HG03565 (cell line): ENCODE data around the gene HMG20B.
"Not testable (repeated sequence)": the region's sequence is repeated elsewhere in the genome, so short reads cannot be mapped to it uniquely, and the experiment has no call there.

Experiments
- ATAC-seq: cut with Tn5 transposase; IDR thresholded peaks from one replicate; pipeline ENCODE4 v1.9.1; 2021; ENCODE audit warnings: mild to moderate bottlenecking, moderate library complexity; ENCODE audit not compliant: unreplicated experiment

HMG20B gene

DNA sequence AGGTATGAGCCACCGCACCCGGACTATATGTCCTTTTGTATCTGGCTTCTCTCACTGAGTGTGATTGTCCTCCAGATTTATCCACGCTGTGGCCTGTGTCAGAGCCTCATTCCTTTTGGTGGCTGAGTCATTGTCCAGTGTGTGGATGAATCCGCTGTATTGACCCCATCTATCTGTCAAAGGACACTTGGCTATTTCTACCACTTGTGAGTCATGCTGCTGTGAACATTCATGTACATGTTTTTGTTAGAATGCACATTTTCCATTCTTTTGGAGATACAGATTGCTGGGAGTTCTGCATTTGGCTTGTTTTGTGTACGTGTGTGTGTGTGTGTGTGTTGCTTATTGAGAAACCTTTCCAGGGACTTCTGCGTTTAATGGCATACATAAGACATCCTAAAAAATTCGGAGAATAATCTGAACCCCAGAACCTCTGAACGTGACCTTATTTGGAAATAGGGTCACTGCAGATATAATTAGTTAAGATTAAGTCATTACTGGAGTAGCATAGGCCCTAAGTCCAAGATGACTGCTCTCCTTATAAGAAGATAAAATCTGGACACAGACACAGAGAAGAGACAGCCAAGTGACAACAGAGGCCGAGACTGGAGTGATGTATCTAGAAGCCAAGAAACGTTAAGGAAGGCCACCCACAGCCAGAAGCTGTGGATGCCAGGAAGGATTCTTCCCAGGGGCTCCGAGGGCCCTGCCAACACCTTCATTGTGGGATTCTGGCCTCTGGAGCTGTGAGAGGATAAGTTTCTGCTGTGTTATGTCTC, 7.6 kb downstream of the HMG20B start:
- ATAC-seq, result no peak

DNA sequence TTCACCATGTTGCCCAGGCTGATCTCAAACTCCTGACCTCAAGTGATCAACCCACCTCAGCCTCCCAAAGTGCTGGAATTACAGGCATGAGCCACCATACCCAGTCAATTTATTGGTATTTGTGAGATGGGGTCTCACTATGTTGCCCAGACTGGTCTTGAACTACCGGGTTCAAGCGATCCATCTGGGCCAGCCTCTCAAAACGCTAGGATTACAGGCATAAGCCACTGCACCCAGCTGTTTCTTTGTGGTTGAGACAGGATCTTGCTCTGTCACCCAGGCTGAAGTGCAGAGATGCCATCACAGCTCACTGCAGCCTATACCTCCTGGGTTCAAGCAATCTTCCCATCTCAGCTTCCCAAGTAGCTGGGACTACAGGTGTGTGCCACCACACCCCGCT, 9.0 kb downstream of the HMG20B start:
- not testable (repeated sequence) for ATAC-seq

GRCh38 chr19:3584036-3584802, 11.5 kb downstream of the HMG20B start:
- not testable (repeated sequence) for ATAC-seq

GRCh38 chr19:3585301-3586126, 12.8 kb downstream of the HMG20B start, which contains the start of gene GIPC3:
GIPC3 (plus strand) TSS chr19:3585478; CDS start chr19:3585598, 120 bp downstream.
- no peak for ATAC-seq

DNA sequence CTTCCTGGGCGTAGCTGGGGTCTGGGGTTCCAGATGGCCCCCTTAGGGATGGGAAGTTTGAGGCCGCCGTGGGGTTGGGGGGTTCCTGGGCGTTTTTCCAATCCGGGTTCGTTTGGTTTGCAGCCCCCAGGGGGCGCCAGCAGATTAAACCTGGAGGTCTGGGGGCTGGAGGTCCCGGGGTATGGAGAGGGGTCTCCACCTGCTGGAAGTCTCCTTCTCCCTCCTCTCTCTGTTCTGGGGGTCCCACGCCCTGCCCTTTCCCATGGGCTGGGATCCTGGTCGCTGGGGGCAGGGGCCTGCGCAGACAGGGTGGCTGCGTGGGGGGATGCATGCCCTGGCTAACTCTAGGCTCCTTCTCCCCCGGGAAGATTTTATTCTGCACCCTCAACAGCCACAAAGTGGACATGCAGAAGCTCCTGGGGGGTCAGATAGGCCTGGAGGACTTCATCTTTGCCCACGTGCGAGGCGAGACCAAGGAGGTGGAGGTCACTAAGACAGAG, 13.4 kb downstream of the HMG20B start:
- ATAC-seq, result no peak

DNA sequence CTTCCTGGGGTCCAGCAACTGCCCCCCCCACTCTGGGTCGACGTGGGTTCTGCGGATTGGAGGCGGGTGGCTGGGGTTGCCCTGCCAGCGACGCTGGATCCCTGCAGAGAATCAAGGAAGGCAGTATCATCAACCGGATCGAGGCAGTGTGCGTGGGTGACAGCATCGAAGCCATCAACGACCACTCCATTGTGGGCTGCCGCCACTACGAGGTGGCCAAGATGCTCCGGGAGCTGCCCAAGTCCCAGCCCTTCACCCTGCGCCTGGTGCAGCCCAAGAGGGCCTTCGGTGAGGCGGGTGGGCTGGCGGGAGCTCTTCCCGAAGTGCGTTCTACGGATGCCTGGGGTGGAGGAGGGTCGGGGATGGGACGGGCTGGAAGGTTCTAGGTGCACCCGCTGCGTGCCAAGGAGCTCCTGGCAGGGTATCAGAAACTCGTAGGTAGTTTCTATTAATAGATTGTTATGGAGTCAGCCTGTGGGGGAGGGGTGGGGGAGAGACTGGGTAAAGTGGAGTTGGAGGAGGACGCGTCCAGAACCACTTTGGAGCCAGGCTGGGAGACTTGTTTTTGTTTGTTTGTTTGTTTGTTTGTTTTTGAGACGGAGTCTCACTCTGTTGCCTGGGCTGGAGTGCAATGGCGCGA, 14.1 kb downstream of the HMG20B start:
- ATAC-seq, result no peak

GRCh38 chr19:3589439-3589838, 16.7 kb downstream of the HMG20B start:
- no peak for ATAC-seq

GRCh38 chr19:3589949-3590348, 17.2 kb downstream of the HMG20B start:
- ATAC-seq, result no peak

- no peak for ATAC-seq
These were observed 18.4 kb downstream of the HMG20B start for GRCh38 chr19:3590991-3591659.

GRCh38 chr19:3591876-3592613, 19.3 kb downstream of the HMG20B start:
- no peak for ATAC-seq

DNA sequence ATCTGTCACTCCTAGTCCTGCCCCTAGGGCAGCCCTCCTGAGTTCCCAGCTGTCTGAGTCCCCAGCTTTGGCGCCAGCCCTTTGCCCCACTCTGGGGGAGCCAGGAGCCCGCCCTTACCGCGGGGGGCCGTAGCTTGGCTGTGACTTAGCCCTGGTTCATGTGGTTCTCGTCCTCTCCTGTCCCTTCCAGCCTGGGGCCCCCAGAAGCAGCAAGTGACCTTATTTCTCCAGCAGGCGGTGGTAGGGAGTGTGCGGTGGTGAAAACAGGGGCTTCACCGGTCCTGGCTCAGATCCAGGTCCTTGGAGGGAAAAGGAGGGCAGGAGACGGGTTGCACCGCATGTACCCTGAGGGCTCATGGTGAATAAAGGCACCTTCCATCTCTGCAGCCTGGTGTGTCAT, 20.4 kb downstream of the HMG20B start:
- ATAC-seq, result no peak

- ATAC-seq, result no peak
These were observed 22.8 kb downstream of the HMG20B start for GRCh38 chr19:3595521-3596061.

GRCh38 chr19:3599776-3600187, 27.0 kb downstream of the HMG20B start:
- ATAC-seq, result no peak

DNA sequence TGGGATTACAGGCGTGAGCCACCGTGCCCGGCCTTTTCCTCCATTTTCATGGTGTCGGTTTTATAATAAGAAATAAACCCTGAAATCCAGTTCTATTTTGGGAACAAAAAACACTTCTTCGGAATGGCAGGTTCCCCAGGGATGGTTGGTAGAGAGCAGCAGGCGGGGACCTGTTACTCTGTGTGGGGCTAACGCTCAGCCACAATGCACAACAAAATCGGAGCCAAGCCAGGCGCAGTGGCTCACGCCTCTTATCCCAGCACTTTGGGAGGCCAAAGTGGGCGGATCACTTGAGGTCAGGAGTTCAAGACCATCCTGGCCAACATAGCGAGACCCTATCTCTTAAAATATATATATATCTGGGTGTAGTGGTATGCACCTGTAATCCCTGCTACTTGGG, 28.3 kb downstream of the HMG20B start:
- no peak for ATAC-seq

GRCh38 chr19:3603121-3603811, 30.5 kb downstream of the HMG20B start:
- ATAC-seq, result no peak

DNA sequence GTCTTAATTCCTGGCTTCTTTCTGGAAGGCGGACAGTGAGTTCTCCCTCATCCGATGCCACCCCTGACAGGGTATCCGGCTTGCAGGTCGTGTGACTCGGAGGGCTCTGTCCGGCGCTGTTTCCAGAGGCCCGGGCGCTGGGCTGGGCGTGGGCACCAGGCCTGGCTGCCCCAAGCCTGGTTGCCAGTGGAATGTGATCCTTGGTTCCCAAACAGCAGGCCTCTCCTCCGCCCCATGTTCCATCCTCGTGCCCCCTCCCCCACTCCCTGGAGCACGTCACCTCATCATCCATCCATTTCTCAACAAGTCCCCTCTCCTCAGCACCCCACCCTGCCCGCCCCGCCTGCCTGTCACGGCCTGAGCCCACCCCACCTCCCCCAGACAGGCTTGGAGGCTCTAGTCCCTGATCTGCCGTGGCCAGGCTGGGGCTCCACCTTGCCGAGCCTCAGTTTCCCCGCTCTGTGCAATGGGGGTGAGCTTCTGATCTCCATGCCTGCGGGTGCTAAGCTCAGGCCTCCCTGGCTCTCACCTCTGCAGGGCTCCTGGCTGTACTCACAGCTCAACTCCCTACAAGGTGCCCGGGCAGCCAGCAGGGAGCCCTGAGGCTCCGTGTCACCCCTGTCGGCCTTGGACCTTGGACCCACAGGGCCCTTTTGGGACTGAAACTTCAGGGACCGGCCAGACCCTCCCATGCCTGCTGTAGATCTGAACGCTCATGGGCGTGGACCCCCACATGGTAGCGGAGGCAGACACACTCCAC, 31.7 kb downstream of the HMG20B start:
- ATAC-seq, result no peak

- ATAC-seq, result no peak
These were observed 32.2 kb downstream of the HMG20B start for GRCh38 chr19:3604987-3605343.

- no peak for ATAC-seq
These were observed 32.6 kb downstream of the HMG20B start for GRCh38 chr19:3605361-3605760.
